Spleen (tissue), 11 donors: Measurements from ENCODE around the gene GMEB1. TPM values are rescaled to one million over a fixed set of nuclear protein-coding genes. Genes with fewer than 3 reads are reported as not detected.
A peak's percentile ranks its signal among the peaks of the same experiment; 100 is the strongest.

Experiments
- DNase-seq: peaks from one replicate; pipeline ENCODE4 v3.0.0-alpha.2; 2020
- H3K27ac ChIP-seq, 8 donors: fragments of 200-600 bp; sonication (generic) in 7 of 8; 1 replicate in 4 of 8; 2 replicates in 4 of 8; pipeline versions ENCODE4 v1.5.0 to v1.8.0; 2016 to 2021; ENCODE audit warnings: inconsistent platforms in 4 of 8, mild to moderate bottlenecking in 4 of 8, moderate library complexity in 1 of 8
- H3K27me3 ChIP-seq, 7 donors: fragments of 200-600 bp; sonication (generic) in 6 of 7; replicated peaks in 1 of 7; 1 replicate in 4 of 7; 2 replicates in 3 of 7; pipeline versions ENCODE4 v1.5.0 to v1.8.0; 2016 to 2021; ENCODE audit warnings: inconsistent platforms in 3 of 7, mild to moderate bottlenecking in 1 of 7
- H3K36me3 ChIP-seq, 6 donors: fragments of 200-600 bp; sonication (generic) in 5 of 6; 1 replicate in 4 of 6; 2 replicates in 2 of 6; pipeline versions ENCODE4 v1.5.0 to v1.8.0; 2016 to 2021; ENCODE audit warnings: inconsistent platforms in 2 of 6
- H3K4me1 ChIP-seq, 6 donors: fragments of 200-600 bp; sonication (generic) in 5 of 6; 1 replicate in 3 of 6; 2 replicates in 3 of 6; pipeline versions ENCODE4 v1.5.0 to v1.8.0; 2016 to 2021; ENCODE audit warnings: inconsistent platforms in 3 of 6
- H3K4me3 ChIP-seq, 8 donors: fragments of 200-600 bp; sonication (generic) in 7 of 8; 1 replicate in 4 of 8; 2 replicates in 4 of 8; pipeline versions ENCODE4 v1.5.0 to v1.8.0; 2016 to 2021; ENCODE audit warnings: inconsistent platforms in 4 of 8, mild to moderate bottlenecking in 4 of 8, moderate library complexity in 2 of 8
- H3K9me3 ChIP-seq, 8 donors: fragments of 200-600 bp; sonication (generic) in 7 of 8; 1 replicate in 4 of 8; 2 replicates in 4 of 8; pipeline versions ENCODE4 v1.5.0 to v1.8.0; 2016 to 2021; ENCODE audit warnings: inconsistent platforms in 4 of 8
- CTCF ChIP-seq, 11 experiments: fragments of 200-600 bp in 7 of 11; fragments of 450-650 bp in 4 of 11; sonication (generic) in 4 of 11; IDR thresholded peaks in 8 of 11; conservative IDR thresholded peaks in 3 of 11; 1 replicate in 7 of 11; 2 replicates in 4 of 11; pipeline versions ENCODE4 v1.4.0 to v1.8.0; 2016 to 2021; ENCODE audit warnings: antibody characterized with exemption in 11 of 11, inconsistent platforms in 4 of 11, mild to moderate bottlenecking in 1 of 11
- POLR2A ChIP-seq, 3 donors: fragments of 450-650 bp; IDR thresholded peaks; one replicate each; pipeline ENCODE4 v1.5.1; 2017; ENCODE audit warnings: antibody characterized with exemption in 3 of 3, mild to moderate bottlenecking in 1 of 3
- POLR2AphosphoS5 ChIP-seq, 3 donors: sonication (generic); formaldehyde crosslinking; IDR thresholded peaks; one replicate each; pipeline ENCODE4 v1.5.1; 2017; ENCODE audit warnings: antibody characterized with exemption in 3 of 3
- WGBS, 5 donors: extraction: QIAGEN DNeasy Blood & Tissue Kit in 3 of 5; methylation state at CpG; one replicate each; pipeline versions ENCODE4 v1.1.5 to v1.1.7; 2013 to 2018; 5-methylcytosine and 5-hydroxymethylcytosine counted together
- intact Hi-C: fragments of 100-400 bp; cut with DNase I; formaldehyde crosslinking; loops from one replicate; pipeline ENCODE4 v1.15.0; 2023; ENCODE audit warnings: low total_unique reads
- polyA plus RNA-seq, 3 donors: library from polyadenylated mRNA; stranded (reverse); fragments of 200-250 nt; gene quantifications; one replicate each; pipeline ENCODE4 v1.2.1, GENCODE V29; 2013
- total RNA-seq, 7 donors: library from RNA; depleted of rRNA in 3 of 7; stranded (reverse); fragments of >200 nt in 3 of 7; fragmentation: NEBNext Ultra II Directional in 4 of 7; extraction: Animal tissue kit (Norgen Biotek cat#: 25700) in 4 of 7; gene quantifications; one replicate each; pipeline versions ENCODE4 v1.1.0 to v1.2.1, GENCODE V29; 2016 to 2021
- donor health status: healthy with polysubstance abuse.
- donor health status: DM: no; HTN: no; CAD: no; lungs with moderate emphysema.
- donor health status: DM: no; HTN: no; CAD: no.
- donor health status: Bipolar disorder and iron deficiency.
- donor health status: healthy.
- donor health status: DM: no; HTN: no; CAD: no.
- donor health status: DM: yes; HTN: yes; CAD: no.

GMEB1 gene
- total and polyA plus RNA-seq, 10 donors, result 3.6 to 20.6 (median 16.4) TPM

DNA sequence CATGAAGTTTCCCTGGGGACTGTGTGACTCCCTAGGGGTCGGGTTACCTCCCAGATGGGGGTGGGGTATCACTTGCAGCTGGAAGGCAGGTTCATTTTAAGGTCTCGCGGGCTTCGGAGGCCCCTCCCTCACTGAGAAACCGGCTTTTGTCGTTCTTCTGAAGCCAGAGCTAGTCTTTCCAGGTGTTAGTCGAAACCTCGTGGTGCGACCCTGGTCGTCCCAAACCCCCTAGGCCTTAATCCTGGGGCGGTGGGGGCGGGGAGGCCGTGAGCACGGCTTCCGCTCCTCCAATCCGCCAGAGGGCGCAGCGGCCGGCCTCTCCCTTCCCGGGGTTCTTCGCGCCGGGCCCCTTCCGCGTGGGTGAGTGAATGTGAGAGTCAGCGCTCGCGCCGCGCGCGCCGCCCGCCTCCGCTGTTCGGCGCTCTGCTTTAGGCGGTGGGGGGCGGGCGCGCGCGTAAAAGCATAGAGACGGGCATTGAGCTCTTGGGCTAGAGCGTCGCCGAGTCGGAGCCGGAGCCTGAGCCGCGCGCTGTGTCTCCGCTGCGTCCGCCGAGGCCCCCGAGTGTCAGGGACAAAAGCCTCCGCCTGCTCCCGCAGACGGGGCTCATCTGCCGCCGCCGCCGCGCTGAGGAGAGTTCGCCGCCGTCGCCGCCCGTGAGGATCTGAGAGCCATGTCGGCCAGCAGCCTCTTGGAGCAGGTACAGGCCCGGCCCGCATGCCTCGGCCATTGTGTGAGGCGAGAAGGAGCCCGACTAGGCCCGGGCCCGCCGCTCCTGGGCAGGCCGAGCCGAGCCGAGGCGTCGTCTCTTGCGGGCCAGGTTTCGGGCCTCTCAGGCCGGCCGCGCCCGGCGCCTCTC lies 68.1 kb downstream of the GMEB1 start, which contains the start of gene YTHDF2:
Gene YTHDF2 (plus strand): TSS at position 491 of the 857 bp plus-strand sequence. CDS start 181 bp downstream, at position 672.
- DNase-seq, result peak; percentile 100
- peak in 2 of 3 donors; percentile 34 to 96 for TF ChIP-seq POLR2A (IDR thresholded peaks at IDR 0.05)
- TF ChIP-seq CTCF (IDR thresholded peaks at IDR 0.05 in 8 of 11, conservative IDR thresholded peaks at IDR 0.05 in 3 of 11), result peak; percentile 80 to 99 (median 97)
- peak; percentile 96 to 98 (median 98) for TF ChIP-seq POLR2AphosphoS5 (IDR thresholded peaks at IDR 0.05)
- peaks cover 0 to 37% (median 29%) of the 10 kb centered on the region in 6 donors for H3K36me3 ChIP-seq
- no peaks in the 10 kb centered on the region for H3K9me3 ChIP-seq
- H3K27ac ChIP-seq, result peak within 1 kb of the TSS; percentile 91 to 97 (median 96)
- H3K4me3 ChIP-seq, result peak within 1 kb of the TSS; percentile 82 to 99 (median 88)
- peaks cover 35 to 55% (median 51%) of the 10 kb centered on the region in 6 donors for H3K4me1 ChIP-seq
- no peaks in the 10 kb centered on the region for H3K27me3 ChIP-seq
- intact Hi-C loops, result loop anchor here (2.0 kb wide), 1 partner anchor 94 kb away; the partner anchor contains the start of gene TAF12
- WGBS, 5 donors, result 0 to 1% (median 0%) methylated on average over 22 to 92 of the region's 92 CpGs

GRCh38 chr1:28737307-28738132 lies 68.9 kb downstream of the GMEB1 start:
- H3K36me3 ChIP-seq, result peaks cover 0 to 46% (median 37%) of the 10 kb centered on the region in 6 donors
- no peaks in the 10 kb centered on the region for H3K27me3 ChIP-seq
- 1% methylated on average over 46 to 53 of the region's 53 CpGs for WGBS, 5 donors
- DNase-seq, result peak; percentile 82
- peak overlapping the region; percentile 82 to 99 (median 88) for H3K4me3 ChIP-seq
- H3K27ac ChIP-seq, result peak overlapping the region; percentile 91 to 97 (median 96)
- peaks cover 35 to 64% (median 59%) of the 10 kb centered on the region in 6 donors for H3K4me1 ChIP-seq
- no peaks in the 10 kb centered on the region for H3K9me3 ChIP-seq
- no peak for TF ChIP-seq POLR2AphosphoS5 (IDR thresholded peaks at IDR 0.05)
- intact Hi-C loops, result loop anchor here (2.0 kb wide), 1 partner anchor 95 kb away; the partner anchor contains the start of gene TAF12

GRCh38 chr1:28740118-28740517 lies 71.5 kb downstream of the GMEB1 start:
- H3K4me1 ChIP-seq, result peaks cover 42 to 90% (median 81%) of the 10 kb centered on the region in 6 donors
- no peak for DNase-seq
- TF ChIP-seq POLR2A (IDR thresholded peaks at IDR 0.05), result no peak
- no peak for TF ChIP-seq CTCF (IDR thresholded peaks at IDR 0.05 in 8 of 11, conservative IDR thresholded peaks at IDR 0.05 in 3 of 11)
- TF ChIP-seq POLR2AphosphoS5 (IDR thresholded peaks at IDR 0.05), result no peak
- intact Hi-C loops, result no loop called here
- no peak overlapping the region for H3K4me3 ChIP-seq
- peak overlapping the region in 3 of 8 donors; percentile 2 to 31 (median 16) for H3K27ac ChIP-seq
- no peaks in the 10 kb centered on the region for H3K27me3 ChIP-seq
- H3K36me3 ChIP-seq, result peaks cover 0 to 72% (median 60%) of the 10 kb centered on the region in 6 donors
- no peaks in the 10 kb centered on the region for H3K9me3 ChIP-seq

DNA sequence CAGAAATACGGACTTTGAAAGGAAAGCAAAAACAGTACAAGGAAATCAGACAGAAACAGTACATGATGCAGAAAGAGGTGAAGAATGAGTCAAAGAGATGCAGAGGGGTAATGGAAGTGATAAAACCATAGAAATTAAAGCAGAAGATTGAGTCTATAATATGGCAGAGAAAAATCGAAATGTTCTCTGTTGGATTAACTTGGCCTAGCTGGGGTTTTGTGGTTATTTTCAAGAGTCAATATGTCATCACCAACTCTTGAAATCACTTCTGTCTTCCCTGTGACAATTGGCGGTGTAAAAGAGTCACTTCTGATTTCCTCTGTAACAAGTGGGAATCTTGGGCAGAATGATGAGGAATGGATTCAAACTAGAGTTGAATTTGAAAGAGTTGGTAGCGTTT lies 75.6 kb downstream of the GMEB1 start:
- Histone ChIP-seq H3K36me3 (peaks cover 0 to 99% (median 63%) of the 10 kb centered on the region in 6 donors), H3K4me1 (peaks cover 58 to 100% (median 94%) of the 10 kb centered on the region in 6 donors), H3K27me3 (no peaks in the 10 kb centered on the region), H3K4me3 (peak overlapping the region in 2 of 8 donors; percentile 1 to 14), H3K9me3 (no peaks in the 10 kb centered on the region), H3K27ac (peak overlapping the region in 1 of 8 donors; percentile 19)
- TF ChIP-seq CTCF (IDR thresholded peaks at IDR 0.05 in 8 of 11, conservative IDR thresholded peaks at IDR 0.05 in 3 of 11) (no peak), POLR2AphosphoS5 (IDR thresholded peaks at IDR 0.05) (no peak), POLR2A (IDR thresholded peaks at IDR 0.05) (no peak)
- 49 to 71% (median 54%) methylated on average over 4 of the region's 4 CpGs for WGBS, 5 donors
- DNase-seq, result no peak
- intact Hi-C loops, result no loop called here
